GM19351 (cell line): ENCODE data around the gene PDCD10.

Experiments used
- ATAC-seq: cut with Tn5 transposase; IDR thresholded peaks from one replicate; pipeline ENCODE4 v1.9.1; 2021; ENCODE audit warnings: mild to moderate bottlenecking, moderate library complexity; ENCODE audit not compliant: unreplicated experiment

Gene PDCD10

GRCh38 chr3:167734498-167735232, at the start of gene PDCD10:
Gene PDCD10 (minus strand): TSS chr3:167734892. CDS start chr3:167720157, 14,735 bp downstream.
- peak; percentile 81 for ATAC-seq

- ATAC-seq = no peak
Observed at GRCh38 chr3:167783781-167784180, 49.1 kb upstream of the PDCD10 start.

GRCh38 chr3:167780214-167780883, 45.7 kb upstream of the PDCD10 start:
- ATAC-seq = no peak

- peak; percentile 33 for ATAC-seq
Observed at GRCh38 chr3:167777356-167777755, 42.7 kb upstream of the PDCD10 start.

GRCh38 chr3:167776066-167776685, 41.5 kb upstream of the PDCD10 start:
- ATAC-seq = no peak

- ATAC-seq = peak; percentile 88
Observed at GRCh38 chr3:167773584-167773983, 38.9 kb upstream of the PDCD10 start.

GRCh38 chr3:167772992-167773391, 38.3 kb upstream of the PDCD10 start:
- peak; percentile 37 for ATAC-seq

GRCh38 chr3:167762296-167762695, 27.6 kb upstream of the PDCD10 start:
- peak; percentile 74 for ATAC-seq

GRCh38 chr3:167761302-167761701, 26.6 kb upstream of the PDCD10 start:
- ATAC-seq = no peak

GRCh38 chr3:167754049-167754448, 19.4 kb upstream of the PDCD10 start:
- no peak for ATAC-seq

- peak; percentile 98 for ATAC-seq
Observed at GRCh38 chr3:167750272-167750971, 15.7 kb upstream of the PDCD10 start.

GRCh38 chr3:167749728-167750127, 15.0 kb upstream of the PDCD10 start:
- no peak for ATAC-seq

GRCh38 chr3:167749209-167749608, 14.5 kb upstream of the PDCD10 start:
- no peak for ATAC-seq

- ATAC-seq = no peak
Observed at GRCh38 chr3:167743799-167744198, 9.1 kb upstream of the PDCD10 start.

- no peak for ATAC-seq
Observed at GRCh38 chr3:167742338-167742737, 7.6 kb upstream of the PDCD10 start.

GRCh38 chr3:167740961-167741587, 6.4 kb upstream of the PDCD10 start:
- peak; percentile 96 for ATAC-seq

- ATAC-seq = no peak
Observed at GRCh38 chr3:167739190-167739810, 4.6 kb upstream of the PDCD10 start.

- ATAC-seq = no peak
Observed at GRCh38 chr3:167738037-167738436, 3.3 kb upstream of the PDCD10 start.

- no peak for ATAC-seq
Observed at GRCh38 chr3:167736997-167737396, 2.3 kb upstream of the PDCD10 start.

GRCh38 chr3:167736264-167736787, 1.6 kb upstream of the PDCD10 start:
- ATAC-seq = no peak
